COLO829 (cell line): ENCODE data around the gene KCNQ1.

Experiments
- DNase-seq: peaks from one replicate; pipeline ENCODE4 v3.0.0; 2012; ENCODE audit warnings: low spot score

KCNQ1 gene

GRCh38 chr11:2651054-2651617 lies 206.3 kb downstream of the KCNQ1 start:
- DNase-seq, result no peak

DNA sequence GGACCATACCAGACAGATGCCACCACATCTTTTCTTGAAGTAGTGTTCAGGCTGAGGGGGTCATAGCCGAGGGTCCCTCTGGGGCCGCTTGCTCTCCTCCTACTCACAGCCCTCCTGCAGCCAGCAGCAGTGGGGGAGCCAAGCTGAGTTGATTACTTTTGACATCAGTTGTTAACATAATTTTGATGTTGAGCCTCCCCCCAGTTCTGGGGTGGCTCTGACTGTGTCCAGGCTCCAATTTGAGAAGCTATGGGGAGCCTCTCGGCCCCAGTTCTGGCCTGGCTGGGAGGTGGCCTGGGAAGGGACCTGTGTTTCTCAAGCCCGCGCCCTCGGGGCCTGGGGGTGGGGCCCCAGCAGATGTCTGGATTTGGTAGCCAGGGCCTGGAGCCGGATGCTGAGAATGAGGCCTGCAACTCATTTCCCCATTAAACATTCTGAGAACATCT lies 207.0 kb downstream of the KCNQ1 start:
- no peak for DNase-seq

DNA sequence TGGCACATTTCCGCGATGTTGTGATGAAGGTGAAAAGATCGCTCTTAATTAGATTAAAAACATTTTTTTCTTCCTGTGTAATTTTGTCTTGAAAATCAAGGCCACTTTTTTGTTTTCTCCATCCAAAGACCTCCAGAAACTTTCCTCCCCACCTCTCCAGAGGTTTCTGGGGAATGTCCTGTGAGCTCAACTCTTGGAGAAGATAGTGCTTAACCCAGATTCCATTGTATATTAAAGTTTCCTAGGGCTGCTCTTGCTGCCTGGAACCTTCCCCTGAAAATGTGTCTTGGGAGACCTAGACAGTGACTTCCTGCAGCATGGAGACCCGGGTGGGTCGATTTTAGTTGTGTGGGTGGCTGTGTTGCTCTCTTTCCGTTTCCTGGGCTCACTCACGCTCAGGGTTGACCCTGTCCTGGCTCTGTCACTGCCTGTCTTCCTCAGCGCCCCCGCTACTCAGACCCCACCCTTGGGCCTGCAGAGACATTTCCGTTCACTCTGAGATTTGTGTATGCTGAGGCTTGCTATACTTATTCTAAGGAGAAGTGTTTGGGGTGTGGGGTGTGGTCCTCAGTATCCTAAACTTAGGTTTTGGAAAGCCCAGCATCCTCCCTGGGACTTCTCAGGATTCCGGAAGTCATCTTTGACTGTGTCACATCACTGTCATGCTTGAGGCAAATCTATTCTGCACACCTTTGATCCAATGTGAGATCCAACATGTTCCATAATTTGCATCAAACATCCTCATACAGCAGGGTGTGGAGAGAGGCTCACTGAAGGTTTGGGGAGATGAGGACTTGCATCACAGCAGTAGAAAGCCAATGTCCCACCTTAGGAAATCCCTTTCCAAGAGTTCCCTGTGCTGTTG lies 207.8 kb downstream of the KCNQ1 start:
- no peak for DNase-seq

- no peak for DNase-seq
These were observed 208.4 kb downstream of the KCNQ1 start for GRCh38 chr11:2653198-2653551.

DNA sequence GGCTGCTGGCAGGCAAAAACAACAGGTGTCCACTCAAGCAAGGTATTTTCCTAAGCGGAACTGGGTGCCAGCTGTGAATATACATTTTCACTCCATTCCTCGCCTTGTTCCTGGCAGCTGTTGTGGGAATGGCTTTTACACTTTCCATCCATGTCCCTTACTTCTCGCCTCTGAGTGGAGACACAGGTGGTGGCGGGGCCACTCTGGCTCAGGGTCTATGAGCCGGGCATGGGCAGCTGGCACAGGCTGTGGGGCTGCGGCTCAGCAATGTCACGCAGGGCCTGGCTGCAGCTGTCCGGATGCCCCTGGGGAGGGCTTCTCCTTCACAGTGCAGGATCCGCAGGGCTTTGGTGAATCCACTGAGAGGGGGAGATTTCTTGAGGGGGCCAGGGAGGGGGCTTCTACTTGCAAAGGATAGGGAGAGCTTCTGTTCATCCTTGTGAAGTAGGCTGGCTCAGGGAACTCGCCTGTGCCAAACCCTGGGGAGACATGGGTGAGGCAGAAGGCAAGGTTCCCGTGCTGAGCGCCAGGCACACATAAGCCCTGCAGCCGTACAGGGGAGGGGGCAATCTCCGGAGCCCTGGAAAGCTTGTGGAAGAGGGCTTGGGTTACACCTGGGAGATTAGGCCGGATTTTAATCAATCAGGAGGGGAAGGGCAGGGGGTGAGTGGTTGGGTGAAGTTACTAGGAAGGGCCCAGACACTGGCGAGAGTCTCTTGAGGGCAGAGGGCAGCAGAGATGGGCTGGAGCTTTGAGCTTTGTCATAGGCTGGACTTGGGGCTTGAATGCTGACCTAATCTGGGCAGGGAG lies 209.3 kb downstream of the KCNQ1 start:
- DNase-seq, result no peak

- no peak for DNase-seq
These were observed 210.4 kb downstream of the KCNQ1 start for GRCh38 chr11:2655016-2655719.

DNA sequence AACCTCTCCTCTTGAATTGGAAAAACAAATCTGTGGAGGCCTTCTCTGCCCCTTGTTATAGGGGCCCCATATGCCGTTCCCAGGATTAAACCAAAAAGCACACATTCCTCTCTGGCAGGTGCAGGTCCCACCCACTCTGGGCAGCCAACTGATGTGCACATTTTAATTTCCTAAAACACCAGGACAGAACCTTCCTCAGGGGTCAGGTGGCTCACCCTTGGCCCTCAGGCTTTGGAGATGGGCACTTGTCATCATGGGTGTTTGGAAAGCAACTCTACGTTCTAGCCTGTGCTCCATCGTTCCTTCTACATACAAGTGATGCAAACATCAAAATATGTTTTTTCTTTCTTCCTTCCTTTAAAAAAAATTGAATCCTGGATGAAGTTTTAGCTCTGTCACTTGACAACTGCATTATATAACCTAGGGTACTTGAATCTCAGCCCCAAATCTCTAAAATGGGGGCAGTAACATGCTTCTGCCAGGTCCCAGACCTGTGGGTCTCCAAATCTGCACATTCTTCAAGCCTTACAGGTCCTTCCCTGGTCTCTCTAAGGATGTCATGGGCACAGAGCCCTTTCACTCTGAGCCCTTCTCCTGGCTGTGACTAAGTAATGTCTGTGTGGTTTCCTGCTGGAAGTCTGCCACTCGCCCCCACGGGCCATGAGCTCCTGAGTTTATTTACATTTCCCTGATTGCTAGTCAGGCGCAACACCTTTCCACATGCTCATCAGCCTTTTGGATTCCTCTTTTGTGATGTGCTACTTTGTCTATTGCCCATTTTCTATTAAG lies 211.2 kb downstream of the KCNQ1 start:
- no peak for DNase-seq

- DNase-seq, result no peak
These were observed 212.1 kb downstream of the KCNQ1 start for GRCh38 chr11:2656859-2657258.

- DNase-seq, result no peak
These were observed 213.0 kb downstream of the KCNQ1 start for GRCh38 chr11:2657697-2658284.

- DNase-seq, result no peak
These were observed 215.6 kb downstream of the KCNQ1 start for GRCh38 chr11:2660357-2660939.

GRCh38 chr11:2661173-2662023 lies 216.6 kb downstream of the KCNQ1 start:
- DNase-seq, result no peak

DNA sequence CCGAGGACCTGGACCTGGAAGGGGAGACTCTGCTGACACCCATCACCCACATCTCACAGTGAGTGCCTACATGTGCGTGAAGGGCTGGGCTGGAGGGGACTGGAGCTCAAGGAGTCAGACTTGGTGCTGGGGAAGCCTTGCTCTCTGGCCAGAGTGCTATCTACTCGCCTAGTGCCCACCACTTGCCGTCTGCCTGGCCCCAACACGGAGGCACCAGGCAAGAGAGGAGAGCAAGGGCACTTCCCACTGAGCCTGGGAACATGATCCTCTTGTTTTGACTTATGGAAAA lies 217.2 kb downstream of the KCNQ1 start:
- DNase-seq, result no peak

GRCh38 chr11:2662430-2663299 lies 217.9 kb downstream of the KCNQ1 start:
- DNase-seq, result no peak

DNA sequence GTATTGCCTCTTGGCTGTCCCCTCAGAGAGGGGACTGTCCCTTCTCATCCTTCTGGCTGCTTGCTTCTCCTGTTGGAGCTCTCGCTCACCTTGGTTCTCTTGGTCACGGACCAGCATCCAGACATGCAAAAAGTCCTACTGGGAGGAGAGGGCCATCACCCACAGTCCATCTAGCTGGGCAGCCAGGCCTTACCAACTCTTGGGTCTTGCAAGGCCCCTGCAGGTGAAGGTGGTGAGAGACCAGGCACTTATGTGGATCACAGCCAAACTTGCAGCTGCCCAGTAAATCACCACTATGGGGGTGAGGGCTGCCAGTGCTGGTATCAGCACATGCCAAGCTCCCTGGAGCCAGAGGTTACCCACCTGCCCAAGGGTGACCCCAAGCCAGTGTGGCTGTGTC lies 218.7 kb downstream of the KCNQ1 start:
- DNase-seq, result no peak

- DNase-seq, result no peak
These were observed 219.1 kb downstream of the KCNQ1 start for GRCh38 chr11:2663915-2664314.

GRCh38 chr11:2664376-2664775 lies 219.6 kb downstream of the KCNQ1 start:
- DNase-seq, result no peak

- no peak for DNase-seq
These were observed 220.2 kb downstream of the KCNQ1 start for GRCh38 chr11:2664791-2665525.
